H1 (cell line): Measurements from ENCODE around the gene CCDC152. TPM values are rescaled to one million over a fixed set of nuclear protein-coding genes. Genes with fewer than 3 reads are reported as not detected.

Source experiments
- CTCF ChIA-PET: fragments of 300-600 bp; sonication (Branson Sonifier 250); formaldehyde crosslinking; loops from one replicate; lab custom pipeline; 2021; ENCODE audit not compliant: partially characterized antibody; lab: Charles Lee
- POLR2A ChIA-PET: fragments of 300-600 bp; sonication (Branson Sonifier 250); formaldehyde crosslinking; loops from one replicate; lab custom pipeline; 2021; ENCODE audit warnings: inconsistent platforms; ENCODE audit not compliant: partially characterized antibody; lab: Charles Lee
- DNase-seq, 2 experiments: peaks; one replicate each; pipeline versions ENCODE4 v3.0.0 to v3.0.0-alpha.2; 2010 to 2022; ENCODE audit warnings: low spot score in 2 of 2, low read depth in 1 of 2, mixed read lengths in 1 of 2
- FAIRE-seq: peaks from 2 replicates; lab custom pipeline; 2011; peaks lifted over from hg19 to GRCh38; lab: Jason Lieb, UNC
- H2AFZ ChIP-seq: 2 replicates; pipeline ENCODE4 v1.8.1; 2012; ENCODE audit warnings: low read length, inconsistent platforms
- H2AK5ac ChIP-seq: 2 replicates; pipeline ENCODE4 v1.6.1; 2013; ENCODE audit warnings: low read depth, low read length
- H2BK120ac ChIP-seq: replicated peaks from 2 replicates; pipeline ENCODE3; 2013; ENCODE audit warnings: low read depth, low read length, inconsistent platforms
- H2BK12ac ChIP-seq: 2 replicates; pipeline ENCODE4 v1.6.1; 2013; ENCODE audit warnings: low read depth, low read length
- H2BK15ac ChIP-seq: 2 replicates; pipeline ENCODE4 v1.6.1; 2013; ENCODE audit warnings: low read length
- H2BK20ac ChIP-seq: 2 replicates; pipeline ENCODE4 v1.6.1; 2013; ENCODE audit warnings: low read length
- H2BK5ac ChIP-seq: 2 replicates; pipeline ENCODE4 v1.6.1; 2013; ENCODE audit warnings: low read depth, low read length
- H3K14ac ChIP-seq: 2 replicates; pipeline ENCODE4 v1.6.1; 2013; ENCODE audit warnings: inconsistent platforms; ENCODE audit not compliant: insufficient read length
- H3K18ac ChIP-seq: 2 replicates; pipeline ENCODE4 v1.6.1; 2013; ENCODE audit warnings: low read length; ENCODE audit errors: extremely low read depth
- H3K23ac ChIP-seq: 2 replicates; pipeline ENCODE4 v1.6.1; 2013; ENCODE audit warnings: inconsistent platforms; ENCODE audit not compliant: insufficient read length
- H3K23me2 ChIP-seq: 2 replicates; pipeline ENCODE4 v1.6.1; 2013; ENCODE audit warnings: low read depth, low read length
- H3K27ac ChIP-seq: 2 replicates; pipeline ENCODE4 v1.6.1; 2011; ENCODE audit warnings: low read depth, low read length, inconsistent platforms
- H3K27me3 ChIP-seq, 4 experiments: replicated peaks in 1 of 4; 1 replicate in 1 of 4; 2 replicates in 3 of 4; pipeline versions ENCODE4 v1.6.1 to v1.8.1; 2011 to 2013; ENCODE audit warnings: low read length in 3 of 4, mild to moderate bottlenecking in 3 of 4, inconsistent platforms in 2 of 4, mixed read lengths in 2 of 4, moderate library complexity in 1 of 4; ENCODE audit not compliant: control insufficient read depth in 3 of 4, insufficient read depth in 3 of 4; ENCODE audit errors: extremely low read depth in 1 of 4
- H3K36me3 ChIP-seq, 4 experiments: 2 replicates each; pipeline versions ENCODE4 v1.6.1 to v1.8.1; 2011 to 2013; ENCODE audit warnings: mild to moderate bottlenecking in 4 of 4, low read length in 3 of 4, moderate library complexity in 2 of 4, control low read depth in 1 of 4, inconsistent platforms in 1 of 4; ENCODE audit not compliant: insufficient read depth in 4 of 4, control insufficient read depth in 2 of 4
- H3K4ac ChIP-seq: replicated peaks from 2 replicates; pipeline ENCODE3; 2013; ENCODE audit warnings: low read length, low read depth, mixed read lengths, inconsistent platforms; ENCODE audit not compliant: insufficient read length
- H3K4me1 ChIP-seq, 4 experiments: replicated peaks in 1 of 4; 1 replicate in 1 of 4; 2 replicates in 3 of 4; pipeline versions ENCODE4 v1.6.1 to v1.8.1; 2011 to 2013; ENCODE audit warnings: low read length in 3 of 4, inconsistent platforms in 2 of 4, mixed read lengths in 1 of 4; ENCODE audit not compliant: insufficient read depth in 4 of 4, control insufficient read depth in 3 of 4
- H3K4me2 ChIP-seq, 2 experiments: 2 replicates each; pipeline versions ENCODE4 v1.6.1 to v1.8.1; 2011 to 2013; ENCODE audit warnings: low read depth in 2 of 2, low read length in 2 of 2, control low read depth in 1 of 2, inconsistent platforms in 1 of 2, mild to moderate bottlenecking in 1 of 2; ENCODE audit not compliant: insufficient read depth in 1 of 2
- H3K4me3 ChIP-seq, 4 experiments: fragments of 200-600, 300-600 bp in 1 of 4; sonication (generic), shearing (Covaris generic), sonication (Bioruptor Twin) in 1 of 4; 2 replicates each; pipeline versions ENCODE4 v1.5.1 to v1.8.1; 2011 to 2016; ENCODE audit warnings: low read length in 4 of 4, low read depth in 3 of 4, control low read depth in 2 of 4, inconsistent platforms in 2 of 4, mild to moderate bottlenecking in 2 of 4, mixed read lengths in 1 of 4, moderate library complexity in 1 of 4; ENCODE audit not compliant: insufficient read depth in 2 of 4; ENCODE audit errors: extremely low read depth in 1 of 4
- H3K56ac ChIP-seq: replicated peaks from 2 replicates; pipeline ENCODE3; 2013; ENCODE audit warnings: low read depth, mild to moderate bottlenecking, mixed read lengths, low read length, inconsistent platforms; ENCODE audit not compliant: insufficient read length
- H3K79me1 ChIP-seq: 2 replicates; pipeline ENCODE4 v1.6.1; 2013; ENCODE audit warnings: low read depth, low read length, control low read depth
- H3K79me2 ChIP-seq, 2 experiments: 2 replicates each; pipeline versions ENCODE4 v1.6.1 to v1.8.1; 2012 to 2013; ENCODE audit warnings: low read length in 2 of 2, mild to moderate bottlenecking in 2 of 2, inconsistent platforms in 1 of 2; ENCODE audit not compliant: insufficient read depth in 2 of 2, control insufficient read depth in 1 of 2
- H3K9ac ChIP-seq, 4 experiments: replicated peaks in 1 of 4; 1 replicate in 1 of 4; 2 replicates in 3 of 4; pipeline versions ENCODE4 v1.6.1 to v1.8.1; 2011 to 2013; ENCODE audit warnings: low read depth in 3 of 4, low read length in 3 of 4, control low read depth in 2 of 4, mild to moderate bottlenecking in 2 of 4, moderate library complexity in 2 of 4, inconsistent platforms in 1 of 4; ENCODE audit errors: extremely low read depth in 1 of 4
- H3K9me3 ChIP-seq, 2 experiments: 2 replicates each; pipeline versions ENCODE4 v1.6.1 to v1.8.1; 2012 to 2013; ENCODE audit warnings: mild to moderate bottlenecking in 2 of 2, moderate library complexity in 2 of 2, control low read depth in 1 of 2, inconsistent platforms in 1 of 2, low read depth in 1 of 2, low read length in 1 of 2, mixed read lengths in 1 of 2; ENCODE audit not compliant: insufficient read depth in 2 of 2
- H4K20me1 ChIP-seq, 2 experiments: replicated peaks in 1 of 2; 2 replicates each; pipeline versions ENCODE3 to v1.8.1; 2011 to 2013; ENCODE audit warnings: inconsistent platforms in 2 of 2, low read length in 2 of 2, mild to moderate bottlenecking in 1 of 2; ENCODE audit not compliant: insufficient read depth in 2 of 2, control insufficient read depth in 1 of 2
- H4K5ac ChIP-seq: 2 replicates; pipeline ENCODE4 v1.6.1; 2013; ENCODE audit warnings: low read length, low read depth, mixed read lengths, inconsistent platforms; ENCODE audit not compliant: insufficient read length
- H4K8ac ChIP-seq: 2 replicates; pipeline ENCODE4 v1.8.0; 2013; ENCODE audit warnings: mild to moderate bottlenecking, moderate library complexity, low read length, inconsistent platforms; ENCODE audit not compliant: insufficient read depth; ENCODE audit errors: extremely low read depth
- H4K91ac ChIP-seq: replicated peaks from 2 replicates; pipeline ENCODE3; 2013; ENCODE audit warnings: low read length, mixed read lengths, inconsistent platforms; ENCODE audit not compliant: insufficient read length
- CHD1 ChIP-seq: IDR thresholded peaks from 2 replicates; pipeline ENCODE4 v1.6.1; 2012; ENCODE audit warnings: low read depth, low read length, improper control_type of control experiment
- FOSL1 ChIP-seq: IDR thresholded peaks from 2 replicates; pipeline ENCODE4 v1.6.1; 2011; ENCODE audit warnings: mild to moderate bottlenecking, low read depth, low read length, moderate library complexity; ENCODE audit not compliant: insufficient read depth
- HDAC2 ChIP-seq, 2 experiments: fragments of 300-600 bp in 1 of 2; sonication (generic) in 1 of 2; IDR thresholded peaks; 2 replicates each; pipeline ENCODE4 v1.6.1; 2011 to 2012; ENCODE audit warnings: low read depth in 2 of 2, low read length in 2 of 2, mild to moderate bottlenecking in 2 of 2, moderate library complexity in 2 of 2, borderline replicate concordance in 1 of 2, inconsistent platforms in 1 of 2
- JUND ChIP-seq: IDR thresholded peaks from 2 replicates; pipeline ENCODE4 v1.6.1; 2011; ENCODE audit warnings: mild to moderate bottlenecking, improper control_type of control experiment, low read length
- RNF2 ChIP-seq: fragments of 200-900, 300-1000 bp; sonication (generic); IDR thresholded peaks from 2 replicates; pipeline ENCODE4 v1.7.1; 2016; ENCODE audit warnings: borderline replicate concordance, low read depth, mild to moderate bottlenecking, antibody characterized with exemption, low read length; ENCODE audit not compliant: poor library complexity, severe bottlenecking; ENCODE audit errors: missing control alignments
- SIN3A ChIP-seq, 2 experiments: IDR thresholded peaks in 1 of 2; conservative IDR thresholded peaks in 1 of 2; 2 replicates each; pipeline ENCODE4 v1.6.1; 2011 to 2012; ENCODE audit warnings: low read length in 2 of 2, improper control_type of control experiment in 1 of 2, low read depth in 1 of 2, mild to moderate bottlenecking in 1 of 2
- YY1 ChIP-seq: IDR thresholded peaks from 2 replicates; pipeline ENCODE4 v1.6.1; 2011; ENCODE audit warnings: low read depth, mild to moderate bottlenecking, low read length
- WGBS, 2 experiments: shearing (Covaris generic) in 1 of 2; methylation state at CpG; one replicate each; pipeline versions ENCODE4 v1.1.6 to v1.1.7; 2013 to 2015; ENCODE audit warnings: low lambda C conversion rate in 2 of 2, mixed read lengths in 2 of 2, inconsistent platforms in 1 of 2, low coverage in 1 of 2, missing lambda C conversion rate in 1 of 2; ENCODE audit not compliant: insufficient replicate concordance in 2 of 2, insufficient coverage in 1 of 2, insufficient read length in 1 of 2; ENCODE audit errors: extremely low coverage in 1 of 2, missing lambda C conversion rate in 1 of 2; 5-methylcytosine and 5-hydroxymethylcytosine counted together
- polyA plus RNA-seq, 7 experiments: library from polyadenylated mRNA; depleted of rRNA in 3 of 7; stranded (reverse) in 5 of 7; unstranded in 2 of 7; fragments of >200 nt in 5 of 7; fragments of 200-250 nt in 2 of 7; gene quantifications; 1 replicate in 5 of 7; 2 replicates in 1 of 7; 4 replicates in 1 of 7; pipeline versions ENCODE4 v1.2.1 to v1.2.3, GENCODE V29; 2011 to 2013; ENCODE audit warnings: missing spikeins in 2 of 7, mixed read lengths in 2 of 7
- total RNA-seq: library from RNA; stranded (reverse); fragmentation: NEBNext Ultra II Directional; extraction: Animal tissue kit (Norgen Biotek cat#: 25700); gene quantifications from 2 replicates; pipeline ENCODE4 v1.2.1, GENCODE V29; 2021
- TF ChIP-seq, protein P1 (sequence below): IDR thresholded peaks from 2 replicates; pipeline ENCODE4 v1.6.1; 2012; ENCODE audit warnings: inconsistent platforms
- TF ChIP-seq, protein P2 (sequence below): IDR thresholded peaks from 2 replicates; pipeline ENCODE4 v1.6.1; 2011; ENCODE audit warnings: low read length, improper control_type of control experiment
- TF ChIP-seq, protein P3 (sequence below): IDR thresholded peaks from 2 replicates; pipeline ENCODE4 v1.6.1; 2011; ENCODE audit warnings: low read depth, mild to moderate bottlenecking, low read length; ENCODE audit not compliant: insufficient read depth

The CCDC152 gene
- total and polyA plus RNA-seq, 2 of the 8 experiments (the other 6 are each of a cell fraction or from before 2014, with no cell fraction given), result 2.6 to 9.5 TPM

DNA sequence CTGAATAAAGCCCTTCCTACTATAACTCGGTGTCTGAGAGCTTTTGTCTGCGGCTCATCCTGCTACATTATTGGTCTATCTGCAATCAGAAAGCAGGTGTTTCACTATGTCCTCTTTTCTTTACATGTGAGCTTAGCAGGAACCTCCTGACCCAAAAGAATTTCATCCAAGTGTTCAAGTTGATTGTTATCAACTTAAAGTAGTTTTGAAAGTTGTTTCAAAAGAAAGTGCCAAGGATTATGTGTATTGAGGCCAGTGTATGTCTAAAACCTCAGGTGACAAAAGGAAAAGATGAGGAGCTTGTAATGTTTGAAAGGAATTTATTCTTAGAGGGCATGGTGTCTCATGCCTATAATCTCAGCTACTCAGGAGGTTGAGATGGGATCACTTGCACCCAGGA lies 63.1 kb downstream of the CCDC152 start:
- no peak overlapping the region for H3K4me2 ChIP-seq
- H3K4me1 ChIP-seq, result no peaks in the 10 kb centered on the region
- no peak overlapping the region for H3K23ac ChIP-seq
- H2BK12ac ChIP-seq, result no peak overlapping the region
- H4K8ac ChIP-seq, result no peak overlapping the region
- no peak overlapping the region for H3K4me3 ChIP-seq
- no peaks in the 10 kb centered on the region for H3K79me2 ChIP-seq
- no peaks in the 10 kb centered on the region for H3K79me1 ChIP-seq
- no peak overlapping the region for H3K14ac ChIP-seq
- no peak overlapping the region for H4K5ac ChIP-seq
- ChIA-PET POLR2A (interaction anchor here (1.3 kb wide), 1 partner anchor 9 kb away, joined by 4 read pairs; no protein-coding TSS in a partner anchor), CTCF (interaction anchor here (0.6 to 1.0 kb wide), 3 partner anchors 12 to 65 kb away, joined by 3 to 9 read pairs (median 3); no protein-coding TSS in a partner anchor)
- no peak overlapping the region for H3K27ac ChIP-seq
- H2AFZ ChIP-seq, result no peak overlapping the region
- H2BK120ac ChIP-seq, result no peak overlapping the region
- FAIRE-seq (no peak), DNase-seq (no peak)
- H2BK20ac ChIP-seq, result no peak overlapping the region
- no peak overlapping the region for H2BK15ac ChIP-seq
- H3K27me3 ChIP-seq, result no peaks in the 10 kb centered on the region
- H2AK5ac ChIP-seq, result no peak overlapping the region
- no peak overlapping the region for H3K9ac ChIP-seq
- no peaks in the 10 kb centered on the region for H3K23me2 ChIP-seq
- no peak overlapping the region for H3K18ac ChIP-seq
- no peak overlapping the region for H4K91ac ChIP-seq
- no peak overlapping the region for H3K4ac ChIP-seq
- 70% methylated on average over 2 of the region's 2 CpGs; no CpG with 5 or more reads in 1 of the 2 experiments for WGBS, 2 experiments
- H4K20me1 ChIP-seq, result no peaks in the 10 kb centered on the region
- H2BK5ac ChIP-seq, result no peak overlapping the region
- no peaks in the 10 kb centered on the region for H3K9me3 ChIP-seq
- H3K36me3 ChIP-seq, result no peaks in the 10 kb centered on the region
- no peak overlapping the region for H3K56ac ChIP-seq
- TF ChIP-seq FOSL1 (no peak), SIN3A (conservative IDR thresholded peaks at IDR 0.05 in 1 of 2, IDR thresholded peaks at IDR 0.05 in 1 of 2; ENCODE audit: low read depth in 1 of 2, low read length in 2 of 2) (no peak), HDAC2 (IDR thresholded peaks at IDR 0.05; ENCODE audit: borderline replicate concordance in 1 of 2, low read depth in 2 of 2, low read length in 2 of 2) (no peak), CHD1 (no peak), JUND (no peak), YY1 (no peak), RNF2 (no peak)
- TF ChIP-seq, protein P1, sequence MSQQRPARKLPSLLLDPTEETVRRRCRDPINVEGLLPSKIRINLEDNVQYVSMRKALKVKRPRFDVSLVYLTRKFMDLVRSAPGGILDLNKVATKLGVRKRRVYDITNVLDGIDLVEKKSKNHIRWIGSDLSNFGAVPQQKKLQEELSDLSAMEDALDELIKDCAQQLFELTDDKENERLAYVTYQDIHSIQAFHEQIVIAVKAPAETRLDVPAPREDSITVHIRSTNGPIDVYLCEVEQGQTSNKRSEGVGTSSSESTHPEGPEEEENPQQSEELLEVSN, result no peak
- TF ChIP-seq, protein P2, sequence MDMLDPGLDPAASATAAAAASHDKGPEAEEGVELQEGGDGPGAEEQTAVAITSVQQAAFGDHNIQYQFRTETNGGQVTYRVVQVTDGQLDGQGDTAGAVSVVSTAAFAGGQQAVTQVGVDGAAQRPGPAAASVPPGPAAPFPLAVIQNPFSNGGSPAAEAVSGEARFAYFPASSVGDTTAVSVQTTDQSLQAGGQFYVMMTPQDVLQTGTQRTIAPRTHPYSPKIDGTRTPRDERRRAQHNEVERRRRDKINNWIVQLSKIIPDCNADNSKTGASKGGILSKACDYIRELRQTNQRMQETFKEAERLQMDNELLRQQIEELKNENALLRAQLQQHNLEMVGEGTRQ, result no peak
- TF ChIP-seq, protein P3, sequence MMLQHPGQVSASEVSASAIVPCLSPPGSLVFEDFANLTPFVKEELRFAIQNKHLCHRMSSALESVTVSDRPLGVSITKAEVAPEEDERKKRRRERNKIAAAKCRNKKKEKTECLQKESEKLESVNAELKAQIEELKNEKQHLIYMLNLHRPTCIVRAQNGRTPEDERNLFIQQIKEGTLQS, result no peak
